Neural cell (in vitro differentiated cells): Measurements from ENCODE around the gene CHCHD3. TPM values are rescaled to one million over a fixed set of nuclear protein-coding genes. Genes with fewer than 3 reads are reported as not detected.

Experiments used
- H2AFZ ChIP-seq: fragments of 200-600, 300-800 bp; sonication (generic), shearing (Covaris generic); 2 replicates; pipeline ENCODE4 v1.6.0; 2014; ENCODE audit warnings: low read depth, mild to moderate bottlenecking, antibody characterized with exemption, low read length, moderate library complexity
- H3F3A ChIP-seq: fragments of 200-600 bp; shearing (Covaris generic); 2 replicates; pipeline ENCODE4 v1.6.1; 2016; ENCODE audit warnings: mild to moderate bottlenecking, moderate library complexity, mixed read lengths, antibody characterized with exemption, low read length; ENCODE audit not compliant: insufficient read depth, poor library complexity, severe bottlenecking
- H3K27ac ChIP-seq: fragments of 200-600, 300-800 bp; sonication (generic), shearing (Covaris generic); 2 replicates; pipeline ENCODE4 v1.5.1; 2014; ENCODE audit warnings: mild to moderate bottlenecking, low read length, moderate library complexity
- H3K27me3 ChIP-seq: fragments of 300-800, 200-600 bp; sonication (generic), shearing (Covaris generic); 2 replicates; pipeline ENCODE4 v1.6.0; 2014; ENCODE audit warnings: mild to moderate bottlenecking, low read depth, low read length, moderate library complexity; ENCODE audit not compliant: insufficient read depth
- H3K36me3 ChIP-seq: fragments of 300-800, 200-600 bp; sonication (generic), shearing (Covaris generic); 2 replicates; pipeline ENCODE4 v1.5.1; 2014; ENCODE audit warnings: mild to moderate bottlenecking, antibody characterized with exemption, low read length, moderate library complexity; ENCODE audit not compliant: insufficient read depth
- H3K4me2 ChIP-seq: fragments of 300-800, 200-600 bp; sonication (generic), shearing (Covaris generic); 2 replicates; pipeline ENCODE4 v1.6.0; 2014; ENCODE audit warnings: mild to moderate bottlenecking, low read length
- H3K4me3 ChIP-seq: fragments of 300-800, 200-600 bp; sonication (generic), shearing (Covaris generic); 2 replicates; pipeline ENCODE4 v1.5.1; 2014; ENCODE audit warnings: mild to moderate bottlenecking, low read length, moderate library complexity
- H3K79me2 ChIP-seq: fragments of 200-600 bp; shearing (Covaris generic); replicated peaks from 2 replicates; pipeline ENCODE4 v1.6.0; 2014; ENCODE audit warnings: mild to moderate bottlenecking, low read length, moderate library complexity; ENCODE audit not compliant: insufficient read depth
- H3K9ac ChIP-seq: fragments of 300-800, 200-600 bp; sonication (generic), shearing (Covaris generic); 2 replicates; pipeline ENCODE4 v1.6.1; 2016; ENCODE audit warnings: mild to moderate bottlenecking, low read length, mixed read lengths
- H3K9me2 ChIP-seq: fragments of 200-600 bp; shearing (Covaris generic); 2 replicates; pipeline ENCODE4 v1.6.1; 2016; ENCODE audit warnings: mild to moderate bottlenecking, low read length, mixed read lengths; ENCODE audit not compliant: insufficient read depth
- H3K9me3 ChIP-seq: fragments of 200-600, 300-800 bp; sonication (generic), shearing (Covaris generic); 2 replicates; pipeline ENCODE4 v1.6.1; 2016; ENCODE audit warnings: mild to moderate bottlenecking, mixed run types, low read length, moderate library complexity, mixed read lengths
- H4K20me1 ChIP-seq: fragments of 200-600 bp; shearing (Covaris generic); 2 replicates; pipeline ENCODE4 v1.6.1; 2016; ENCODE audit warnings: mild to moderate bottlenecking, mixed run types; ENCODE audit not compliant: insufficient read depth
- CTCF ChIP-seq: fragments of 450-650 bp; IDR thresholded peaks from 2 replicates; pipeline ENCODE4 v1.5.1; 2014; ENCODE audit warnings: antibody characterized with exemption, mild to moderate bottlenecking, moderate library complexity; ENCODE audit not compliant: poor library complexity, severe bottlenecking
- EP300 ChIP-seq: fragments of 450-650 bp; conservative IDR thresholded peaks from 2 replicates; pipeline ENCODE4 v1.6.1; 2014; ENCODE audit warnings: antibody characterized with exemption, mild to moderate bottlenecking, moderate library complexity; ENCODE audit not compliant: poor library complexity, severe bottlenecking
- EZH2 ChIP-seq: fragments of 200-600, 300-800 bp; shearing (Covaris generic), sonication (generic); IDR thresholded peaks from 2 replicates; pipeline ENCODE4 v1.6.1; 2014; ENCODE audit warnings: antibody characterized with exemption, low read length, borderline replicate concordance, mild to moderate bottlenecking; ENCODE audit not compliant: insufficient read depth, poor library complexity, severe bottlenecking
- MXI1 ChIP-seq: fragments of 450-650 bp; conservative IDR thresholded peaks from 2 replicates; pipeline ENCODE4 v1.6.1; 2014; ENCODE audit warnings: antibody characterized with exemption, mild to moderate bottlenecking; ENCODE audit not compliant: poor library complexity, severe bottlenecking
- POLR2AphosphoS5 ChIP-seq: IDR thresholded peaks from 2 replicates; pipeline ENCODE4 v1.6.1; 2012
- RAD21 ChIP-seq: fragments of 450-650 bp; conservative IDR thresholded peaks from 2 replicates; pipeline ENCODE4 v1.6.1; 2014; ENCODE audit warnings: antibody characterized with exemption, mild to moderate bottlenecking, moderate library complexity
- REST ChIP-seq: IDR thresholded peaks from 2 replicates; pipeline ENCODE4 v1.6.1; 2012; ENCODE audit warnings: borderline replicate concordance
- SMC3 ChIP-seq: fragments of 450-650 bp; conservative IDR thresholded peaks from 2 replicates; pipeline ENCODE4 v1.6.1; 2014; ENCODE audit warnings: antibody characterized with exemption, mild to moderate bottlenecking, moderate library complexity; ENCODE audit not compliant: poor library complexity
- TAF1 ChIP-seq: IDR thresholded peaks from 2 replicates; pipeline ENCODE4 v1.6.1; 2012; ENCODE audit warnings: low read depth
- polyA plus RNA-seq: library from polyadenylated mRNA; depleted of rRNA; stranded (reverse); fragments of >200 nt; gene quantifications from 2 replicates; pipeline ENCODE4 v1.2.3, GENCODE V29; 2014

Gene CHCHD3
- polyA plus RNA-seq, 1 donor from 2014 or later, result 89.9 TPM

DNA sequence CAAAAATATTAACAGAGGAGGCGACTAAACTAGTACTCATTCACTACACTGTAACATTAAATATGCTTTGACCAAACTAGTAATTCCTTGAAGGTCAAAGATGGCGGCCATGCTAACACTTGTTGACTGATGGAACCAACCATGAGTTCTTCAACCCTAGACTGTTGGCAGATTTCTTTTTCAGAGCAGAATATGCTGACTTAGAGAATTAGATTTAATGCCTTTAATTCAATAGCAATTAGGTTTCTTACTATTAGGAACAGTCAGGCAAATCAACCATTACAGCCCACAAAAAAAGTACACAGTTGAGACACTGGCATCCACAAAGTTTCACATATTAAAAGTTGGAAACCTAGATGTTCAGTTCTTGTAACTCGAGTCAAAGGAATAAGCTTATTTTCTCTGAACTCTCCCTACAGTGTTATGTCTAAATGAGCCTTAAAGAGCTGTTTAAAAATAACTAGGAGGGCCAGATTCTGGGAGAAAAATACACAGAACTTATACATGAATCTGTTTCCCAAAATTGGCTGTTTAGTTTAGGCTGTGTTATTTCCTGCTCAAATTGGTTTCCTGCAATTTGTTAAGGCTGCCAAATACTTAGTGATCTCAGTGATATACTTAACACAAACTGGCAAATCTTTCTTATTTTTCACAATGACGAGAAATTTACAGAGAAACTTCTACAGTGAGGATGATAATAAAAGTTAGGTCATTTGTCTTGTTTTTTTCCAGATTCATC lies 17.6 kb downstream of the CHCHD3 start:
- Histone ChIP-seq H3K9me3 (no peaks in the 10 kb centered on the region), H2AFZ (no peak overlapping the region), H3K79me2 (peaks cover 3% of the 10 kb centered on the region), H3K9ac (no peak overlapping the region), H3K27me3 (no peaks in the 10 kb centered on the region), H4K20me1 (no peaks in the 10 kb centered on the region), H3F3A (no peaks in the 10 kb centered on the region), H3K36me3 (peaks cover 6% of the 10 kb centered on the region), H3K9me2 (no peaks in the 10 kb centered on the region), H3K4me2 (no peak overlapping the region), H3K27ac (no peak overlapping the region), H3K4me3 (no peak overlapping the region)
- TF ChIP-seq CTCF (no peak), POLR2AphosphoS5 (no peak), MXI1 (no peak), EZH2 (no peak), RAD21 (no peak)

- Histone ChIP-seq H3K36me3 (no peaks in the 10 kb centered on the region), H3K4me2 (no peak overlapping the region), H3K9ac (no peak overlapping the region), H3K9me2 (no peaks in the 10 kb centered on the region), H2AFZ (no peak overlapping the region), H3F3A (no peaks in the 10 kb centered on the region), H4K20me1 (no peaks in the 10 kb centered on the region), H3K9me3 (no peaks in the 10 kb centered on the region), H3K27ac (no peak overlapping the region), H3K4me3 (no peak overlapping the region), H3K79me2 (peaks cover 3% of the 10 kb centered on the region), H3K27me3 (no peaks in the 10 kb centered on the region)
- TF ChIP-seq POLR2AphosphoS5 (no peak), RAD21 (no peak), SMC3 (no peak), MXI1 (no peak), TAF1 (no peak), EZH2 (no peak), EP300 (no peak), CTCF (no peak), REST (no peak)
These were observed 20.1 kb downstream of the CHCHD3 start for GRCh38 chr7:133061792-133062191.
